CD14-positive monocyte (primary cell): ENCODE measurements around the gene HABP4. TPM values are rescaled to one million over a fixed set of nuclear protein-coding genes. Genes with fewer than 3 reads are reported as not detected.

ENCODE experiments used
- DNase-seq, 3 donors: peaks; one replicate each; pipeline ENCODE4 v3.0.0-alpha.2; 2011 to 2022
- H2AFZ ChIP-seq: 2 replicates; pipeline ENCODE4 v1.6.0; 2012; ENCODE audit warnings: mild to moderate bottlenecking, low read depth, low read length, inconsistent platforms; ENCODE audit not compliant: insufficient read depth, poor library complexity, severe bottlenecking
- H3K27ac ChIP-seq, 2 donors: 1 replicate in 1 of 2; 2 replicates in 1 of 2; pipeline ENCODE4 v1.5.1; 2012 to 2013; ENCODE audit warnings: low read length in 2 of 2, control low read depth in 1 of 2, inconsistent platforms in 1 of 2, low read depth in 1 of 2, mild to moderate bottlenecking in 1 of 2
- H3K27me3 ChIP-seq, 2 donors: one replicate each; pipeline versions ENCODE4 v1.6.0 to v1.6.1; 2011 to 2013; ENCODE audit warnings: low read length in 2 of 2; ENCODE audit not compliant: control insufficient read depth in 2 of 2, insufficient read depth in 2 of 2
- H3K36me3 ChIP-seq, 2 donors: replicated peaks in 1 of 2; 1 replicate in 1 of 2; 2 replicates in 1 of 2; pipeline versions ENCODE4 v1.5.1 to v1.6.1; 2012 to 2013; ENCODE audit warnings: low read length in 2 of 2, control low read depth in 1 of 2, inconsistent platforms in 1 of 2, mild to moderate bottlenecking in 1 of 2; ENCODE audit not compliant: insufficient read depth in 2 of 2, control insufficient read depth in 1 of 2
- H3K4me1 ChIP-seq, 2 donors: 1 replicate in 1 of 2; 2 replicates in 1 of 2; pipeline versions ENCODE4 v1.5.1 to v1.6.1; 2012 to 2013; ENCODE audit warnings: low read length in 2 of 2, control low read depth in 1 of 2, inconsistent platforms in 1 of 2, mild to moderate bottlenecking in 1 of 2, moderate library complexity in 1 of 2; ENCODE audit not compliant: insufficient read depth in 2 of 2, control insufficient read depth in 1 of 2
- H3K4me2 ChIP-seq: replicated peaks from 2 replicates; pipeline ENCODE3; 2012; ENCODE audit warnings: low read length, moderate library complexity, mild to moderate bottlenecking; ENCODE audit not compliant: poor library complexity, severe bottlenecking; ENCODE audit errors: extremely low read depth
- H3K4me3 ChIP-seq, 3 experiments: fragments of 200-600 bp in 1 of 3; sonication (generic) in 1 of 3; replicated peaks in 1 of 3; 1 replicate in 2 of 3; 2 replicates in 1 of 3; pipeline ENCODE4 v1.5.1; 2011 to 2013; ENCODE audit warnings: low read length in 3 of 3, mild to moderate bottlenecking in 3 of 3, control low read depth in 2 of 3, low read depth in 2 of 3, inconsistent platforms in 1 of 3, moderate library complexity in 1 of 3
- H3K79me2 ChIP-seq: 2 replicates; pipeline ENCODE4 v1.6.0; 2012; ENCODE audit warnings: mild to moderate bottlenecking, control low read depth, inconsistent platforms, low read length, moderate library complexity; ENCODE audit not compliant: insufficient read depth
- H3K9ac ChIP-seq: 2 replicates; pipeline ENCODE4 v1.6.0; 2017; ENCODE audit warnings: low read length, mild to moderate bottlenecking; ENCODE audit not compliant: insufficient read depth, poor library complexity, severe bottlenecking
- H3K9me3 ChIP-seq, 2 donors: replicated peaks in 1 of 2; 1 replicate in 1 of 2; 2 replicates in 1 of 2; pipeline versions ENCODE4 v1.5.1 to v1.6.1; 2012 to 2013; ENCODE audit warnings: low read length in 2 of 2, control low read depth in 1 of 2; ENCODE audit not compliant: control insufficient read depth in 1 of 2, insufficient read depth in 1 of 2
- H4K20me1 ChIP-seq: 2 replicates; pipeline ENCODE4 v1.6.0; 2012; ENCODE audit warnings: mild to moderate bottlenecking, low read length, control low read depth, moderate library complexity; ENCODE audit not compliant: insufficient read depth
- H3K27ac Mint-ChIP-seq, 7 donors: one replicate each; pipeline ENCODE4 v1.8.0; 2020; ENCODE audit warnings: mild to moderate bottlenecking in 7 of 7, mixed read lengths in 7 of 7, moderate library complexity in 6 of 7, inconsistent platforms in 2 of 7
- H3K27me3 Mint-ChIP-seq, 3 donors: one replicate each; pipeline ENCODE4 v1.8.0; 2021 to 2022; ENCODE audit warnings: low read depth in 3 of 3, mild to moderate bottlenecking in 3 of 3, mixed read lengths in 3 of 3, moderate library complexity in 3 of 3, inconsistent platforms in 1 of 3
- H3K36me3 Mint-ChIP-seq, 2 donors: one replicate each; pipeline ENCODE4 v1.8.0; 2020; ENCODE audit warnings: mixed read lengths in 2 of 2, inconsistent platforms in 1 of 2, mild to moderate bottlenecking in 1 of 2
- H3K4me1 Mint-ChIP-seq: one replicate; pipeline ENCODE4 v1.8.0; 2020; ENCODE audit warnings: mild to moderate bottlenecking, mixed read lengths
- H3K4me3 Mint-ChIP-seq, 2 donors: one replicate each; pipeline ENCODE4 v1.8.0; 2020; ENCODE audit warnings: mild to moderate bottlenecking in 2 of 2, mixed read lengths in 2 of 2, moderate library complexity in 1 of 2
- H3K9me3 Mint-ChIP-seq, 7 donors: one replicate each; pipeline ENCODE4 v1.8.0; 2020 to 2022; ENCODE audit warnings: mixed read lengths in 7 of 7, mild to moderate bottlenecking in 6 of 7, moderate library complexity in 6 of 7, inconsistent platforms in 2 of 7
- WGBS: methylation state at CpG from one replicate; pipeline ENCODE4 v1.1.5; 2013; ENCODE audit warnings: missing lambda C conversion rate; ENCODE audit not compliant: insufficient coverage; 5-methylcytosine and 5-hydroxymethylcytosine counted together
- intact Hi-C, 2 donors: fragments of 100-400 bp; cut with micrococcal nuclease; formaldehyde crosslinking; loops; one replicate each; pipeline versions ENCODE4 v1.15.0 to v1.15.1; 2023
- polyA plus RNA-seq, 3 donors: library from polyadenylated mRNA; depleted of rRNA in 1 of 3; unstranded in 2 of 3; stranded (reverse) in 1 of 3; fragments of 300-500 nt in 2 of 3; fragments of >200 nt in 1 of 3; fragmentation: Illumina TruSeq in 2 of 3; gene quantifications; 1 replicate in 2 of 3; 2 replicates in 1 of 3; pipeline ENCODE4 v1.2.3, GENCODE V29; 2012 to 2021
- TF ChIP-seq, protein P1 (sequence below): fragments of 200-600 bp; IDR thresholded peaks from one replicate; pipeline ENCODE4 v1.8.0; 2022; ENCODE audit warnings: antibody characterized with exemption, mild to moderate bottlenecking

The HABP4 gene
- polyA plus RNA-seq, 3 donors = 0.54 to 0.97 (median 0.68) TPM

DNA sequence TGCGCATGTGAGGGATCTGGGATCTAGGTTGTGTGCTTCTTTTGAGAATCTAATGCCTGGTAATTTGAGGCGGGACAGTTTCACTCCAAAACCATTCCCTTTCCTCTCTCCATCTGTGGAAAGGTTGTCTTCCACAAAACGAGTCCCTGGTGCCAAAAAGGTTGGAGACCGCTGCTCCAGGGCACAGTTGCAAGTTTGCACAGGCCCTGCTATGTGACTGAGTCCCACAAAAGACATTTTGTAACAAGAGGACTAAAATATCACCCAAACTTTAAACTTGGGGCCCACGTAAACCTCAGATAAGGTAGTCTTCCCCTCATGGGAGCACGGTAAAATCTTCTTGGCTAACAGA, 26.0 kb upstream of the HABP4 start:
- TF ChIP-seq, protein P1, sequence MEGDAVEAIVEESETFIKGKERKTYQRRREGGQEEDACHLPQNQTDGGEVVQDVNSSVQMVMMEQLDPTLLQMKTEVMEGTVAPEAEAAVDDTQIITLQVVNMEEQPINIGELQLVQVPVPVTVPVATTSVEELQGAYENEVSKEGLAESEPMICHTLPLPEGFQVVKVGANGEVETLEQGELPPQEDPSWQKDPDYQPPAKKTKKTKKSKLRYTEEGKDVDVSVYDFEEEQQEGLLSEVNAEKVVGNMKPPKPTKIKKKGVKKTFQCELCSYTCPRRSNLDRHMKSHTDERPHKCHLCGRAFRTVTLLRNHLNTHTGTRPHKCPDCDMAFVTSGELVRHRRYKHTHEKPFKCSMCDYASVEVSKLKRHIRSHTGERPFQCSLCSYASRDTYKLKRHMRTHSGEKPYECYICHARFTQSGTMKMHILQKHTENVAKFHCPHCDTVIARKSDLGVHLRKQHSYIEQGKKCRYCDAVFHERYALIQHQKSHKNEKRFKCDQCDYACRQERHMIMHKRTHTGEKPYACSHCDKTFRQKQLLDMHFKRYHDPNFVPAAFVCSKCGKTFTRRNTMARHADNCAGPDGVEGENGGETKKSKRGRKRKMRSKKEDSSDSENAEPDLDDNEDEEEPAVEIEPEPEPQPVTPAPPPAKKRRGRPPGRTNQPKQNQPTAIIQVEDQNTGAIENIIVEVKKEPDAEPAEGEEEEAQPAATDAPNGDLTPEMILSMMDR = no peak

DNA sequence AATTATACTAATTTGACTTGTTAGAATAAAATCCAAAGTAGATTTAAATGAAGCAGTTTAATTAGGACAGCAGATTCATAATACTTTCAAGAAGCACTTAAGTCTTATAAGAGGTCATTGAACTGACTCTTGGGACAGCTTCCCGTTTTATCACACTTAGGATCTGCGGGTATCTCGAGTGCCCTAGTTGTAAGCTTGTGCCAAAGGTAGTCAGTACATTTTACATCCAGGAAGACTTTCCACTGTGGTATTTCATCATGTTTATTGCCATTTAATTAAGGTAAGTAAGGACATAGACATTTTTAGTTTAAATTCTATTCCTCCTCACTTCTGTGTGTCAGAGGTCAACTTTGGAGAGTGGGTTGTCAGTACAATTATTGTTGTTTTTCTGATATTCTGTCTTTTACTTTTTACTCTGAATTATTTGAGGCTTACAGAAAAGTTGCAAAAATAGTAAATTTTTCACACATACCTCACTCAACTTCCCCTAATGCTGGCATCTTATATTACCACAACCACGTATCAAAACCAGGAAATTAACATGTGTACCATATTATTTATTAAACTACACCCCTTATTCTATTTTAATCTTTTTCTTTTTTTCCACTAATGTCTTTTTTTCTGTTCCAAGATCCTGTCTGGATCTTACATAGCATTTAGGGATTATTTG, 24.3 kb upstream of the HABP4 start:
- Mint-ChIP-seq H3K4me1 (peaks cover 16% of the 10 kb centered on the region), H3K9me3 (peaks cover 0 to 4% (median 0%) of the 10 kb centered on the region in 7 donors), H3K27ac (no peak overlapping the region), H3K36me3 (no peaks in the 10 kb centered on the region), H3K4me3 (no peak overlapping the region), H3K27me3 (peaks cover 0 to 8% (median 0%) of the 10 kb centered on the region in 3 donors)
- H3K27me3 ChIP-seq = no peaks in the 10 kb centered on the region
- H3K79me2 ChIP-seq = no peaks in the 10 kb centered on the region
- H3K4me3 ChIP-seq = no peak overlapping the region
- peaks cover 8 to 10% of the 10 kb centered on the region in 2 donors for H3K4me1 ChIP-seq
- TF ChIP-seq, protein P1 = no peak
- no CpG with 5 or more reads among the region's 4 CpGs for WGBS
- H2AFZ ChIP-seq = no peak overlapping the region
- intact Hi-C loops = loop anchor here in 1 of 2 donors (10.0 kb wide), 1 partner anchor 1701 kb away; the partner anchor contains the start of gene AOPEP
- H4K20me1 ChIP-seq = no peaks in the 10 kb centered on the region
- H3K9me3 ChIP-seq = no peaks in the 10 kb centered on the region
- no peak for DNase-seq
- H3K36me3 ChIP-seq = no peaks in the 10 kb centered on the region
- H3K9ac ChIP-seq = no peak overlapping the region
- no peak overlapping the region for H3K27ac ChIP-seq
- no peak overlapping the region for H3K4me2 ChIP-seq

More for the DNA sequence above, 26.0 kb upstream of the HABP4 start:
- no peaks in the 10 kb centered on the region for H3K79me2 ChIP-seq
- no peak overlapping the region for H3K9ac ChIP-seq
- no peaks in the 10 kb centered on the region for H3K27me3 ChIP-seq
- intact Hi-C loops = loop anchor here in 1 of 2 donors (10.0 kb wide), 1 partner anchor 1699 kb away; the partner anchor contains the start of gene AOPEP
- H3K27ac Mint-ChIP-seq = no peak overlapping the region
- no peaks in the 10 kb centered on the region for H3K36me3 Mint-ChIP-seq
- peaks cover 0 to 8% (median 0%) of the 10 kb centered on the region in 3 donors for H3K27me3 Mint-ChIP-seq
- no peak overlapping the region for H3K27ac ChIP-seq
- no peak for DNase-seq
- no peak overlapping the region for H3K4me3 ChIP-seq
- H3K4me1 Mint-ChIP-seq = peaks cover 30% of the 10 kb centered on the region
- 92% methylated on average over 2 of the region's 6 CpGs for WGBS
- no peaks in the 10 kb centered on the region for H4K20me1 ChIP-seq
- no peak overlapping the region for H3K4me2 ChIP-seq
- no peaks in the 10 kb centered on the region for H3K9me3 ChIP-seq
- no peaks in the 10 kb centered on the region for H3K36me3 ChIP-seq
- H3K4me3 Mint-ChIP-seq = no peak overlapping the region
- H2AFZ ChIP-seq = no peak overlapping the region
- peaks cover 0 to 4% (median 0%) of the 10 kb centered on the region in 7 donors for H3K9me3 Mint-ChIP-seq
- peaks cover 23 to 24% of the 10 kb centered on the region in 2 donors for H3K4me1 ChIP-seq
